A673 (cell line): ENCODE data around the gene BARX1.

ENCODE experiments used
- CTCF ChIP-seq: fragments of 300-800, 200-600 bp; sonication (generic); conservative IDR thresholded peaks from 2 replicates; pipeline ENCODE4 v1.5.1; 2017; ENCODE audit warnings: low read depth, mild to moderate bottlenecking, antibody characterized with exemption, low read length, moderate library complexity, mixed read lengths
- EZH2 ChIP-seq: fragments of 200-600 bp; sonication (generic); IDR thresholded peaks from 2 replicates; pipeline ENCODE4 v1.6.1; 2017; ENCODE audit warnings: borderline replicate concordance, low read depth, mild to moderate bottlenecking, mixed read lengths, antibody characterized with exemption, low read length; ENCODE audit not compliant: poor library complexity, severe bottlenecking

- TF ChIP-seq CTCF (no peak), EZH2 (no peak)
Measured at GRCh38 chr9:93911801-93912554, 43.2 kb downstream of the BARX1 start.
